Spleen (tissue), 7 donors: ENCODE measurements around the gene LAMA4.

ENCODE experiments used
- POLR2A ChIP-seq, 3 donors: fragments of 450-650 bp; IDR thresholded peaks; one replicate each; pipeline ENCODE4 v1.5.1; 2017; ENCODE audit warnings: antibody characterized with exemption in 3 of 3, mild to moderate bottlenecking in 1 of 3
- TF ChIP-seq, protein P1 (sequence below), 11 experiments: fragments of 200-600 bp in 7 of 11; fragments of 450-650 bp in 4 of 11; sonication (generic) in 4 of 11; IDR thresholded peaks in 8 of 11; conservative IDR thresholded peaks in 3 of 11; 1 replicate in 7 of 11; 2 replicates in 4 of 11; pipeline versions ENCODE4 v1.4.0 to v1.8.0; 2016 to 2021; ENCODE audit warnings: antibody characterized with exemption in 11 of 11, inconsistent platforms in 4 of 11, mild to moderate bottlenecking in 1 of 11
- donor health status: DM: no; HTN: no; CAD: no; lungs with moderate emphysema.
- donor health status: DM: no; HTN: no; CAD: no.
- donor health status: DM: no; HTN: no; CAD: no.

DNA sequence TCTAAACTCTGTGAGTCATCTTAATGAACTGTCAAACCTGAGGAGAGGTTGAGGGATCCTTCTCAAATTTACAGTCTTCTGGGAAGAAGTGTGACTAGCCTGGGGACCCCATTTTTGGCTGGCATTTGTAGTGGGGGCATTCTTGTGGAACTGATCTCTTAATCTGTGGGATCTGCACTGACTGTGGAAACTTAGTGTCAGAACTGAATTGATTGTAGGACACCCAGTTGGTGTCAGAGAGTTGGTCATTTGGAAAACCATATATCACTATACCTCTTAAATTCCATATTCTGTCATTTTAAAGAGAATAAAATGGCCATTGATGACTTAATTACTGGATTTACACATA lies 48.3 kb downstream of the LAMA4 start:
- TF ChIP-seq, protein P1, sequence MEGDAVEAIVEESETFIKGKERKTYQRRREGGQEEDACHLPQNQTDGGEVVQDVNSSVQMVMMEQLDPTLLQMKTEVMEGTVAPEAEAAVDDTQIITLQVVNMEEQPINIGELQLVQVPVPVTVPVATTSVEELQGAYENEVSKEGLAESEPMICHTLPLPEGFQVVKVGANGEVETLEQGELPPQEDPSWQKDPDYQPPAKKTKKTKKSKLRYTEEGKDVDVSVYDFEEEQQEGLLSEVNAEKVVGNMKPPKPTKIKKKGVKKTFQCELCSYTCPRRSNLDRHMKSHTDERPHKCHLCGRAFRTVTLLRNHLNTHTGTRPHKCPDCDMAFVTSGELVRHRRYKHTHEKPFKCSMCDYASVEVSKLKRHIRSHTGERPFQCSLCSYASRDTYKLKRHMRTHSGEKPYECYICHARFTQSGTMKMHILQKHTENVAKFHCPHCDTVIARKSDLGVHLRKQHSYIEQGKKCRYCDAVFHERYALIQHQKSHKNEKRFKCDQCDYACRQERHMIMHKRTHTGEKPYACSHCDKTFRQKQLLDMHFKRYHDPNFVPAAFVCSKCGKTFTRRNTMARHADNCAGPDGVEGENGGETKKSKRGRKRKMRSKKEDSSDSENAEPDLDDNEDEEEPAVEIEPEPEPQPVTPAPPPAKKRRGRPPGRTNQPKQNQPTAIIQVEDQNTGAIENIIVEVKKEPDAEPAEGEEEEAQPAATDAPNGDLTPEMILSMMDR (IDR thresholded peaks at IDR 0.05 in 8 of 11, conservative IDR thresholded peaks at IDR 0.05 in 3 of 11) = no peak
- no peak for TF ChIP-seq POLR2A (IDR thresholded peaks at IDR 0.05)
